Upper lobe of right lung (tissue), 1 donor: Measurements from ENCODE around the gene LINC00237. TPM values are rescaled to one million over a fixed set of nuclear protein-coding genes. Genes with fewer than 3 reads are reported as not detected.

ENCODE experiments used
- ATAC-seq: fragments of 200-7000 bp; cut with Tn5 transposase; one replicate; pipeline ENCODE4 v1.9.1; 2020; ENCODE audit warnings: mild to moderate bottlenecking, moderate library complexity
- DNase-seq: peaks from one replicate; pipeline ENCODE4 v3.0.0-alpha.2; 2020
- H3K27ac ChIP-seq: fragments of 200-600 bp; one replicate; pipeline ENCODE4 v1.8.0; 2022
- H3K27me3 ChIP-seq: fragments of 200-600 bp; one replicate; pipeline ENCODE4 v1.8.0; 2022; ENCODE audit warnings: mild to moderate bottlenecking
- H3K36me3 ChIP-seq: fragments of 200-600 bp; one replicate; pipeline ENCODE4 v1.8.0; 2022
- H3K4me1 ChIP-seq: fragments of 200-600 bp; one replicate; pipeline ENCODE4 v1.8.0; 2022
- H3K4me3 ChIP-seq: fragments of 200-600 bp; one replicate; pipeline ENCODE4 v1.8.0; 2022; ENCODE audit warnings: mild to moderate bottlenecking
- H3K9me3 ChIP-seq: fragments of 200-600 bp; one replicate; pipeline ENCODE4 v1.8.0; 2022
- intact Hi-C: fragments of 100-400 bp; cut with DNase I; formaldehyde crosslinking; loops from one replicate; pipeline ENCODE4 v1.11.0; 2022
- total RNA-seq: library from RNA; stranded (reverse); fragmentation: NEBNext Ultra II Directional; extraction: Animal tissue kit (Norgen Biotek cat#: 25700); gene quantifications from one replicate; pipeline ENCODE4 v1.2.1, GENCODE V29; 2021
- TF ChIP-seq, protein P1 (sequence below): fragments of 200-600 bp; IDR thresholded peaks from one replicate; pipeline ENCODE4 v1.8.0; 2022; ENCODE audit warnings: antibody characterized with exemption
- donor health status: DM: no; HTN: yes; CAD: no; lungs with severe emphysema.

Gene LINC00237
- total RNA-seq, 1 donor from 2014 or later = not detected

- Histone ChIP-seq H3K4me3 (no peak overlapping the region), H3K36me3 (no peaks in the 10 kb centered on the region), H3K9me3 (no peaks in the 10 kb centered on the region), H3K27ac (no peak overlapping the region), H3K4me1 (no peaks in the 10 kb centered on the region), H3K27me3 (peaks cover 13% of the 10 kb centered on the region)
- DNase-seq = no peak
- ATAC-seq = no peak
- intact Hi-C loops = no loop called here
- TF ChIP-seq, protein P1, sequence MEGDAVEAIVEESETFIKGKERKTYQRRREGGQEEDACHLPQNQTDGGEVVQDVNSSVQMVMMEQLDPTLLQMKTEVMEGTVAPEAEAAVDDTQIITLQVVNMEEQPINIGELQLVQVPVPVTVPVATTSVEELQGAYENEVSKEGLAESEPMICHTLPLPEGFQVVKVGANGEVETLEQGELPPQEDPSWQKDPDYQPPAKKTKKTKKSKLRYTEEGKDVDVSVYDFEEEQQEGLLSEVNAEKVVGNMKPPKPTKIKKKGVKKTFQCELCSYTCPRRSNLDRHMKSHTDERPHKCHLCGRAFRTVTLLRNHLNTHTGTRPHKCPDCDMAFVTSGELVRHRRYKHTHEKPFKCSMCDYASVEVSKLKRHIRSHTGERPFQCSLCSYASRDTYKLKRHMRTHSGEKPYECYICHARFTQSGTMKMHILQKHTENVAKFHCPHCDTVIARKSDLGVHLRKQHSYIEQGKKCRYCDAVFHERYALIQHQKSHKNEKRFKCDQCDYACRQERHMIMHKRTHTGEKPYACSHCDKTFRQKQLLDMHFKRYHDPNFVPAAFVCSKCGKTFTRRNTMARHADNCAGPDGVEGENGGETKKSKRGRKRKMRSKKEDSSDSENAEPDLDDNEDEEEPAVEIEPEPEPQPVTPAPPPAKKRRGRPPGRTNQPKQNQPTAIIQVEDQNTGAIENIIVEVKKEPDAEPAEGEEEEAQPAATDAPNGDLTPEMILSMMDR = no peak
Measured at GRCh38 chr20:21050710-21051109, 55.4 kb downstream of the LINC00237 start.

- DNase-seq = no peak
- no peak overlapping the region for H3K4me3 ChIP-seq
- H3K36me3 ChIP-seq = no peaks in the 10 kb centered on the region
- H3K4me1 ChIP-seq = no peaks in the 10 kb centered on the region
- TF ChIP-seq, protein P1 = no peak
- intact Hi-C loops = no loop called here
- ATAC-seq = no peak
- H3K27ac ChIP-seq = no peak overlapping the region
- peaks cover 8% of the 10 kb centered on the region for H3K27me3 ChIP-seq
- H3K9me3 ChIP-seq = no peaks in the 10 kb centered on the region
Measured at GRCh38 chr20:21049305-21049828, 56.8 kb downstream of the LINC00237 start.

GRCh38 chr20:21048841-21049273 lies 57.3 kb downstream of the LINC00237 start:
- no peaks in the 10 kb centered on the region for H3K36me3 ChIP-seq
- peaks cover 5% of the 10 kb centered on the region for H3K27me3 ChIP-seq
- TF ChIP-seq, protein P1 = peak; percentile 63
- DNase-seq (peak; percentile 66), ATAC-seq (peak; percentile 83)
- no peaks in the 10 kb centered on the region for H3K4me1 ChIP-seq
- no peak overlapping the region for H3K27ac ChIP-seq
- no peaks in the 10 kb centered on the region for H3K9me3 ChIP-seq
- H3K4me3 ChIP-seq = no peak overlapping the region
- intact Hi-C loops = no loop called here

DNA sequence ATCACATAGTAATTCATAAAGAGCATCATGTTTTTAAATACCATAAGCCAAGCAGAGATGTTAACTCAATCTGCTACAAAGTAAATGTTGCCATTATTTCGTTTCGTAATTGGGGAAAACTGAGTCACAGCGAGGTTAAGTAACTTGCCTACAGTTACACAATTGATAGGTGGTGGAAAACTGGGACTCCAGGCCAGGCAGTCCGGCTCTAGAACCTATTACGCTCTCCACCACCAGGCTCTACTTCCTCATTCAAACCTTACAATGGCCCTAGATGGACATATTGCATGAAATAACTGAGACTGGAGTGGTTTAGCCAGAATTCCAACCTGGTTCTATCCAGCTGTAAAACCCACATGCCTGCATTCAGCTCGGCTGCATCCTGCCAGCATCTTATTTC lies 58.2 kb downstream of the LINC00237 start:
- H3K4me3 ChIP-seq = no peak overlapping the region

GRCh38 chr20:21046413-21047070 lies 59.6 kb downstream of the LINC00237 start:
- DNase-seq = no peak
- H3K27ac ChIP-seq = no peak overlapping the region
- H3K27me3 ChIP-seq = no peaks in the 10 kb centered on the region
- no peak for ATAC-seq
- TF ChIP-seq, protein P1 = no peak
- no peaks in the 10 kb centered on the region for H3K36me3 ChIP-seq
- intact Hi-C loops = no loop called here
- no peaks in the 10 kb centered on the region for H3K4me1 ChIP-seq
- H3K9me3 ChIP-seq = no peaks in the 10 kb centered on the region
- H3K4me3 ChIP-seq = no peak overlapping the region

More for the DNA sequence above, 58.2 kb downstream of the LINC00237 start:
- Histone ChIP-seq H3K27ac (no peak overlapping the region), H3K27me3 (peaks cover under 1% of the 10 kb centered on the region), H3K9me3 (no peaks in the 10 kb centered on the region), H3K36me3 (no peaks in the 10 kb centered on the region), H3K4me1 (no peaks in the 10 kb centered on the region)
- DNase-seq (no peak), ATAC-seq (no peak)
- TF ChIP-seq, protein P1 = no peak
- intact Hi-C loops = no loop called here

Other genes with a start within 250 kb of the LINC00237 start
- gene KIZ, start 19.7 kb upstream of the LINC00237 start, total RNA-seq = 16.2 TPM
- gene XRN2, start 197.0 kb upstream of the LINC00237 start, total RNA-seq = 54.9 TPM